Right lobe of liver (tissue), 6 donors: ENCODE data around the gene ARMC9. TPM values are rescaled to one million over a fixed set of nuclear protein-coding genes. Genes with fewer than 3 reads are reported as not detected.

Experiments
- ATAC-seq, 4 donors: fragments of 200-7000 bp; cut with Tn5 transposase; one replicate each; pipeline ENCODE4 v1.9.1; 2020; ENCODE audit warnings: mild to moderate bottlenecking in 4 of 4, moderate library complexity in 4 of 4
- DNase-seq, 3 donors: peaks; one replicate each; pipeline ENCODE4 v3.0.0-alpha.2; 2020
- H3K27ac ChIP-seq, 3 donors: fragments of 200-600 bp; one replicate each; pipeline ENCODE4 v1.8.0; 2022
- H3K27me3 ChIP-seq, 2 donors: fragments of 200-600 bp; one replicate each; pipeline ENCODE4 v1.8.0; 2022
- H3K36me3 ChIP-seq, 4 donors: fragments of 200-600 bp; sonication (generic) in 1 of 4; one replicate each; pipeline versions ENCODE4 v1.5.1 to v1.8.0; 2017 to 2022; ENCODE audit warnings: control low read depth in 1 of 4
- H3K4me1 ChIP-seq, 4 donors: fragments of 200-600 bp; sonication (generic) in 1 of 4; one replicate each; pipeline versions ENCODE4 v1.5.1 to v1.8.0; 2017 to 2022; ENCODE audit warnings: control low read depth in 1 of 4
- H3K4me3 ChIP-seq, 3 donors: fragments of 200-600 bp; one replicate each; pipeline ENCODE4 v1.8.0; 2022
- H3K9me3 ChIP-seq, 4 donors: fragments of 200-600 bp; sonication (generic) in 1 of 4; one replicate each; pipeline versions ENCODE4 v1.5.1 to v1.8.0; 2017 to 2022; ENCODE audit warnings: control low read depth in 1 of 4
- POLR2A ChIP-seq: fragments of 450-650 bp; IDR thresholded peaks from one replicate; pipeline ENCODE4 v1.6.1; 2017; ENCODE audit warnings: antibody characterized with exemption, mild to moderate bottlenecking
- WGBS: methylation state at CpG from one replicate; pipeline ENCODE4 v1.1.6; 2018; ENCODE audit warnings: low coverage, low lambda C conversion rate; ENCODE audit not compliant: insufficient coverage; ENCODE audit errors: missing lambda C conversion rate; 5-methylcytosine and 5-hydroxymethylcytosine counted together
- intact Hi-C, 2 donors: fragments of 100-400 bp; cut with DNase I; formaldehyde crosslinking; loops; one replicate each; pipeline versions ENCODE4 v1.11.2 to v1.14.1; 2022
- total RNA-seq, 6 experiments: library from RNA; depleted of rRNA in 2 of 6; stranded (reverse); fragments of >200 nt in 2 of 6; fragmentation: NEBNext Ultra II Directional in 3 of 6; extraction: Animal tissue kit (Norgen Biotek cat#: 25700) in 3 of 6; gene quantifications; one replicate each; pipeline versions ENCODE4 v1.1.0 to v1.2.4, GENCODE V29; 2016 to 2023
- TF ChIP-seq, protein P1 (sequence below), 4 donors: fragments of 200-600 bp in 3 of 4; fragments of 450-650 bp in 1 of 4; IDR thresholded peaks; one replicate each; pipeline versions ENCODE4 v1.5.1 to v1.8.0; 2016 to 2022; ENCODE audit warnings: antibody characterized with exemption in 4 of 4, mild to moderate bottlenecking in 2 of 4
- donor health status: DM: no; HTN: yes; CAD: no.
- donor health status: DM: no; HTN: no; CAD: no.
- donor health status: DM: no; HTN: no; CAD: no.
- donor health status: DM: no; HTN: yes; CAD: no.
- donor health status: DM: no; HTN: yes; CAD: no.

Gene ARMC9
- total RNA-seq, 6 experiments from 2014 or later: 1.5 to 7.7 (median 2.4) TPM

DNA sequence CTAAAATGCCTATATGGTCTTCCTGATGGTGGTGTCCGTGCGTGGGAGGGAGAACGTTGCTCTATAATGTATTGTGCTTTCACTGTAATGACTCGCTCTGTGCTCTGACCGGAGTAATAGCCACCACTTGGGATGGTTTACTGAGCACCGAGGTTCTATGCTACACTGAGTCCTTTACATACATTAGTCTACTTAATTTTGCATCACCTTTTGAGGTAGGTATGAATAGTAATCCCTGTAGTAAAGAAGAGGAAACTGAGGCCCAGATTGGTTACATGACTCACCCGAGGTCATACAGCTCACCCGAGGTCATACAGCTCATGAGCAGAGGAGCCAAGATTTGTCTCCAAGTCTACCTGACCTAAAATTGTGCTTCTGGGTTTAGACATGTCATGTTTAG is 79.5 kb downstream of the ARMC9 start:
- 80% methylated on average over 8 of the region's 8 CpGs for WGBS
- H3K4me1 ChIP-seq: no peaks in the 10 kb centered on the region
- H3K4me3 ChIP-seq: no peak overlapping the region
- intact Hi-C loops: no loop called here
- no peaks in the 10 kb centered on the region for H3K27me3 ChIP-seq
- ATAC-seq (no peak), DNase-seq (no peak)
- no peak for TF ChIP-seq POLR2A
- TF ChIP-seq, protein P1, sequence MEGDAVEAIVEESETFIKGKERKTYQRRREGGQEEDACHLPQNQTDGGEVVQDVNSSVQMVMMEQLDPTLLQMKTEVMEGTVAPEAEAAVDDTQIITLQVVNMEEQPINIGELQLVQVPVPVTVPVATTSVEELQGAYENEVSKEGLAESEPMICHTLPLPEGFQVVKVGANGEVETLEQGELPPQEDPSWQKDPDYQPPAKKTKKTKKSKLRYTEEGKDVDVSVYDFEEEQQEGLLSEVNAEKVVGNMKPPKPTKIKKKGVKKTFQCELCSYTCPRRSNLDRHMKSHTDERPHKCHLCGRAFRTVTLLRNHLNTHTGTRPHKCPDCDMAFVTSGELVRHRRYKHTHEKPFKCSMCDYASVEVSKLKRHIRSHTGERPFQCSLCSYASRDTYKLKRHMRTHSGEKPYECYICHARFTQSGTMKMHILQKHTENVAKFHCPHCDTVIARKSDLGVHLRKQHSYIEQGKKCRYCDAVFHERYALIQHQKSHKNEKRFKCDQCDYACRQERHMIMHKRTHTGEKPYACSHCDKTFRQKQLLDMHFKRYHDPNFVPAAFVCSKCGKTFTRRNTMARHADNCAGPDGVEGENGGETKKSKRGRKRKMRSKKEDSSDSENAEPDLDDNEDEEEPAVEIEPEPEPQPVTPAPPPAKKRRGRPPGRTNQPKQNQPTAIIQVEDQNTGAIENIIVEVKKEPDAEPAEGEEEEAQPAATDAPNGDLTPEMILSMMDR (IDR thresholded peaks at IDR 0.05): no peak
- H3K9me3 ChIP-seq: no peaks in the 10 kb centered on the region
- H3K27ac ChIP-seq: no peak overlapping the region
- H3K36me3 ChIP-seq: no peaks in the 10 kb centered on the region

DNA sequence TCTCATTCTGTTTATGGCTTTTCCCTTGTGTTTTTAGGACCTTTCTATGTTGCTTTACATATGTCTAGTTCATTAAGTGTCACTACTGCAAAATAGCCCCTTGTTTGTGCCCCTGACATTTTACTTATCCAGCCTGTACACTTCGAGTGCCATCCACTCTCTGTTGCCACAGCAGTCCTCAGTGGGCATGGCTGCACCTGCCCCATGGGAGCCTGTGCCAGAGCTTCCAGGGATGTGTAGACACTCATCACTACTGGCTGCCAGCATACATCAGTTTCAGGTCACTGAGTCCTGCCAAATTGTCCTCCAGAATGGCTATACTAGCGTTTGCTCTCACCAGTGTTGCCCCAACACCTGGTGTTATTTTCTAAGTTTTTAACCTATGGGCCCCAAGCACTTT is 80.4 kb downstream of the ARMC9 start:
- H3K9me3 ChIP-seq: no peaks in the 10 kb centered on the region
- H3K4me3 ChIP-seq: no peak overlapping the region
- intact Hi-C loops: no loop called here
- no peak for DNase-seq
- no peak for ATAC-seq
- TF ChIP-seq POLR2A: no peak
- TF ChIP-seq, protein P1 (IDR thresholded peaks at IDR 0.05): no peak
- no peaks in the 10 kb centered on the region for H3K27me3 ChIP-seq
- no peaks in the 10 kb centered on the region for H3K4me1 ChIP-seq
- no peak overlapping the region for H3K27ac ChIP-seq
- no peaks in the 10 kb centered on the region for H3K36me3 ChIP-seq
- 92% methylated on average over 2 of the region's 2 CpGs for WGBS

DNA sequence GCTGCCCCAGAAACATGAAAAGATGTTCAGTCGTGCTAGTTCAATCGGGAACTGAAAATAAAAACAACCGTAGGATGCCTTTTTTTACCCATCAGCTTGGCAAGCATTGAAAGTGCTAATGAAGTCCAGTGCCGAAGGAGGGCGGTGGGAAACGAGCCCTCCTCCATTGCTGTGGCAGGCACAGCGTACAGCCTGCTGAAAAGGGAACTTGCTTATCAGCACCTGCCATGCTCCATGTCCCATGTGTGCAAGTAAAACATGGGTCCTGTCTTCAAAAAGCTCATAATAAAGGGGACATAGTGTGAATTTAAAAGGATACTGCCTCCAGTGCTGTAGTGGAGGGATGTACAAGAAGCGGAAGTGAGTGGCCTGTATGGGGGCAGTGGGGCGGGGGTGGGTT is 82.4 kb downstream of the ARMC9 start:
- Histone ChIP-seq H3K9me3 (no peaks in the 10 kb centered on the region), H3K4me3 (no peak overlapping the region), H3K27me3 (no peaks in the 10 kb centered on the region), H3K4me1 (no peaks in the 10 kb centered on the region), H3K27ac (no peak overlapping the region), H3K36me3 (no peaks in the 10 kb centered on the region)
- ATAC-seq (no peak), DNase-seq (no peak)
- WGBS: 69% methylated on average over 9 of the region's 9 CpGs
- intact Hi-C loops: no loop called here
- TF ChIP-seq, protein P1 (IDR thresholded peaks at IDR 0.05): no peak
- no peak for TF ChIP-seq POLR2A

DNA sequence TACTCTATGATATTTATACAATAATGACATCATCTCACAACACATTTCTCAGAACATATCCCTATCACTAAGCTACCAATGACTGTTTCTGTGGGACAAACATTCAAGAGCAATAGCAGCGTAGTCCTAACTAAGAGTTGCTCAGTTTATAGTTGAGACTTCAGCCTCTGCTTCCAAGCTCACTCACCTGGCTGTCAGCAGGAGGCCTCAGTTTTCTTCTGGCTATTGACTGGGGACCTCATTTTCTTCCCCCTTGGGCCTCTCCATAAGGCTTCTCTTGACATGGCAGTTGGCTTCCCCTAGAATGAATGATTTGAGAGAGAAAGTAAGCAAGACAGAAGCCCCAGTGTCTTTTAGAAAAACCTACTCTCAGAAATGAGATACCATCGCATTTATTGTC is 85.9 kb downstream of the ARMC9 start:
- Histone ChIP-seq H3K27me3 (no peaks in the 10 kb centered on the region), H3K4me3 (no peak overlapping the region), H3K9me3 (no peaks in the 10 kb centered on the region), H3K27ac (no peak overlapping the region), H3K36me3 (no peaks in the 10 kb centered on the region), H3K4me1 (no peaks in the 10 kb centered on the region)
- no peak for ATAC-seq
- intact Hi-C loops: no loop called here
- WGBS: 95% methylated on average over 2 of the region's 2 CpGs
- TF ChIP-seq, protein P1 (IDR thresholded peaks at IDR 0.05): no peak
- TF ChIP-seq POLR2A: no peak
- DNase-seq: no peak

DNA sequence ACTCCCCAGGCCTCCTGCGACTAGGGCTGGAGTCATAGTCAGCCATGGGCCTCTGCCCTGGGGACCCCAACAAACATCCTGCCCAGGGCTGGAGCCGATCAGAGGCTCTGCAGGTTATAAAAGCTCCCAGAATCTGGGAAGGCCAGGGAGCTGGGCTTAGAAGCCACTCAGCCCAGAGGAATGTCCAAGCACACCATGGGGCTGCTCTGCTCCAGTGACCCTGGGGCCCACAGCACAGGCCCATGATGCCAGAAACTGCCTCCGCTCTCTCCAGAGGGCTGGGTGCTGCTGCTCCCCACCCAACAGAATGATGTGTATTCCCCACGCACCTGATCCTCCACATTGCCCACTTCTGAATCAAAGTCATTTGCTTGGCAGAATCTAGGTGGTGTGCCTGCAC is 88.5 kb downstream of the ARMC9 start:
- ATAC-seq: no peak
- no peaks in the 10 kb centered on the region for H3K9me3 ChIP-seq
- H3K4me1 ChIP-seq: no peaks in the 10 kb centered on the region
- no peak overlapping the region for H3K4me3 ChIP-seq
- intact Hi-C loops: no loop called here
- no CpG with 5 or more reads among the region's 4 CpGs for WGBS
- no peak overlapping the region for H3K27ac ChIP-seq
- no peak for TF ChIP-seq POLR2A
- TF ChIP-seq, protein P1 (IDR thresholded peaks at IDR 0.05): no peak
- no peaks in the 10 kb centered on the region for H3K27me3 ChIP-seq
- no peaks in the 10 kb centered on the region for H3K36me3 ChIP-seq
- no peak for DNase-seq
